ENCODE results near the gene PACSIN2.

- no peak for TF ChIP-seq TCF7 (CRISPR knock-in tag; IDR thresholded peaks at IDR 0.05; ENCODE audit: low read depth)
- no peak for TF ChIP-seq ARID4B (CRISPR knock-in tag; IDR thresholded peaks at IDR 0.05; ENCODE audit: borderline replicate concordance)
- no peak for TF ChIP-seq CTCF (IDR thresholded peaks at IDR 0.05)
- TF ChIP-seq ZNF532 (CRISPR knock-in tag; IDR thresholded peaks at IDR 0.05; ENCODE audit: borderline replicate concordance) = no peak
- TF ChIP-seq MXD4 (CRISPR knock-in tag; IDR thresholded peaks at IDR 0.05; ENCODE audit: borderline replicate concordance) = no peak
- TF ChIP-seq MLX (CRISPR knock-in tag; IDR thresholded peaks at IDR 0.05) = no peak
- no peak for TF ChIP-seq IRF1 (CRISPR knock-in tag; IDR thresholded peaks at IDR 0.05)
- no peak for TF ChIP-seq TEAD1 (CRISPR knock-in tag; IDR thresholded peaks at IDR 0.05)
- TF ChIP-seq JUN (CRISPR knock-in tag; IDR thresholded peaks at IDR 0.05) = no peak
- TF ChIP-seq ESRRA (CRISPR knock-in tag; IDR thresholded peaks at IDR 0.05; ENCODE audit: borderline replicate concordance) = no peak
- TF ChIP-seq FOXJ3 (CRISPR knock-in tag; IDR thresholded peaks at IDR 0.05; ENCODE audit: borderline replicate concordance) = no peak
Measured at GRCh38 chr22:42912059-42912458, 102.9 kb downstream of the PACSIN2 start.
